GM12878 (cell line): ENCODE data around the gene WDFY1. TPM values are rescaled to one million over a fixed set of nuclear protein-coding genes. Genes with fewer than 3 reads are reported as not detected.

Source experiments
- ATAC-seq: fragments of 200-7000 bp; cut with Tn5 transposase; 3 replicates; pipeline ENCODE4 v1.9.1; 2020; ENCODE audit warnings: mild to moderate bottlenecking, moderate library complexity
- BruUV-seq: library from RNA; stranded (reverse); fragments of 400-500 nt; replicated peaks from 2 replicates; lab custom pipeline; 2021; lab: Mats Ljungman, UMichigan
- CTCF ChIA-PET: fragments of 300-600 bp; sonication (Branson Sonifier 250); formaldehyde crosslinking; extraction: SDS; loops from one replicate; lab custom pipeline; 2021; ENCODE audit warnings: inconsistent platforms; lab: Yijun Ruan, JAX
- POLR2A ChIA-PET: fragments of 350-600 bp; formaldehyde crosslinking; extraction: SDS; loops from one replicate; lab custom pipeline; 2021; ENCODE audit warnings: inconsistent platforms; lab: Charles Lee
- RAD21 ChIA-PET: fragments of 300-600 bp; sonication (Branson Sonifier 250); formaldehyde crosslinking; loops from one replicate; lab custom pipeline; 2023; ENCODE audit warnings: antibody characterized with exemption; ENCODE audit not compliant: unreplicated experiment; lab: Charles Lee
- SMC1A ChIA-PET: fragments of 300-600 bp; sonication (Branson Sonifier 250); formaldehyde crosslinking; loops from one replicate; lab custom pipeline; 2023; ENCODE audit not compliant: unreplicated experiment, uncharacterized antibody; lab: Charles Lee
- DNase-seq: peaks from one replicate; pipeline ENCODE4 v3.0.0-alpha.2; 2011; ENCODE audit warnings: low read depth, low spot score
- FAIRE-seq: peaks from 3 replicates; lab custom pipeline; 2011; peaks lifted over from hg19 to GRCh38; lab: Jason Lieb, UNC
- H2AFZ ChIP-seq: 2 replicates; pipeline ENCODE4 v1.6.0; 2011; ENCODE audit warnings: low read depth, low read length, control low read depth; ENCODE audit not compliant: control insufficient read depth
- H3K27ac ChIP-seq: 2 replicates; pipeline ENCODE4 v1.5.1; 2011; ENCODE audit warnings: control low read depth; ENCODE audit not compliant: control insufficient read depth, insufficient read depth
- H3K27me3 ChIP-seq, 2 experiments: replicated peaks in 1 of 2; 2 replicates each; pipeline versions ENCODE4 v1.6.0 to v1.6.1; 2011; ENCODE audit warnings: low read length in 1 of 2; ENCODE audit not compliant: control insufficient read depth in 2 of 2, insufficient read depth in 2 of 2
- H3K36me3 ChIP-seq, 2 experiments: 2 replicates each; pipeline ENCODE4 v1.5.1; 2011; ENCODE audit warnings: low read length in 1 of 2; ENCODE audit not compliant: control insufficient read depth in 2 of 2, insufficient read depth in 2 of 2
- H3K4me1 ChIP-seq: 2 replicates; pipeline ENCODE4 v1.6.1; 2011; ENCODE audit warnings: mild to moderate bottlenecking, low read length, moderate library complexity, mixed read lengths; ENCODE audit not compliant: control insufficient read depth, insufficient read depth
- H3K4me2 ChIP-seq: 2 replicates; pipeline ENCODE4 v1.6.0; 2011; ENCODE audit warnings: control low read depth; ENCODE audit not compliant: control insufficient read depth, insufficient read depth
- H3K4me3 ChIP-seq: fragments of 200-600 bp; sonication (generic); 2 replicates; pipeline ENCODE4 v1.5.1; 2016
- H3K79me2 ChIP-seq: 2 replicates; pipeline ENCODE4 v1.6.0; 2011; ENCODE audit warnings: low read length; ENCODE audit not compliant: control insufficient read depth, insufficient read depth
- H3K9ac ChIP-seq: 2 replicates; pipeline ENCODE4 v1.8.0; 2011; ENCODE audit warnings: low read length, control low read depth, mixed read lengths; ENCODE audit not compliant: control insufficient read depth, insufficient read depth
- H3K9me3 ChIP-seq: replicated peaks from 3 replicates; pipeline ENCODE4 v1.5.1; 2011; ENCODE audit warnings: mild to moderate bottlenecking, low read length; ENCODE audit not compliant: control insufficient read depth, insufficient read depth
- H4K20me1 ChIP-seq: 2 replicates; pipeline ENCODE4 v1.6.0; 2011; ENCODE audit not compliant: control insufficient read depth, insufficient read depth
- ESRRA ChIP-seq: IDR thresholded peaks from 2 replicates; pipeline ENCODE4 v1.6.1; 2012; ENCODE audit warnings: mild to moderate bottlenecking, low read length, improper control_type of control experiment
- HDGF ChIP-seq: fragments of 450-650 bp; IDR thresholded peaks from 2 replicates; pipeline ENCODE4 v1.6.1; 2016; ENCODE audit warnings: antibody characterized with exemption
- SPI1 ChIP-seq: IDR thresholded peaks from 2 replicates; pipeline ENCODE4 v1.6.1; 2011; ENCODE audit warnings: low read depth, mild to moderate bottlenecking, low read length, moderate library complexity, borderline replicate concordance; ENCODE audit not compliant: insufficient read depth
- TAF1 ChIP-seq: IDR thresholded peaks from 2 replicates; pipeline ENCODE4 v1.6.1; 2011; ENCODE audit warnings: mild to moderate bottlenecking, low read depth, low read length, borderline replicate concordance
- WGBS: methylation state at CpG from one replicate; pipeline ENCODE4 v1.1.6; 2016; ENCODE audit warnings: low lambda C conversion rate; ENCODE audit not compliant: insufficient replicate concordance, insufficient coverage; ENCODE audit errors: missing lambda C conversion rate; 5-methylcytosine and 5-hydroxymethylcytosine counted together
- in situ Hi-C: fragments of 300-500 bp; cut with MboI; formaldehyde crosslinking; loops from 9 replicates; pipeline ENCODE4 v1.14.3; 2018; ENCODE audit warnings: mixed read lengths
- intact Hi-C: fragments of 100-400 bp; cut with micrococcal nuclease; formaldehyde crosslinking; loops from one replicate; pipeline ENCODE4 v1.14.2; 2022; ENCODE audit not compliant: unreplicated experiment
- polyA plus RNA-seq, 11 experiments: library from polyadenylated mRNA; depleted of rRNA in 4 of 11; unstranded in 6 of 11; stranded (reverse) in 5 of 11; fragments of >200 nt; fragmentation: Nextera tagmentation in 4 of 11; fragmentation: Illumina TruSeq in 1 of 11; extraction: Ambion mirVana in 4 of 11; extraction: Trizol in 1 of 11; gene quantifications; 1 replicate in 1 of 11; 2 replicates in 10 of 11; pipeline versions ENCODE4 v1.2.1 to v1.2.3, GENCODE V29; 2011 to 2016; ENCODE audit warnings: inconsistent platforms in 2 of 11, missing spikeins in 2 of 11, low read depth in 1 of 11
- total RNA-seq, 4 experiments: library from RNA; depleted of rRNA in 3 of 4; stranded (reverse); fragments of >200 nt in 3 of 4; fragmentation: Illumina TruSeq in 1 of 4; extraction: Trizol in 1 of 4; gene quantifications; 2 replicates each; pipeline versions ENCODE4 v1.2.1 to v1.2.3, GENCODE V29; 2013 to 2021
- TF ChIP-seq, protein P1 (sequence below), 3 experiments: IDR thresholded peaks in 2 of 3; conservative IDR thresholded peaks in 1 of 3; 2 replicates each; pipeline ENCODE4 v1.5.1; 2011; ENCODE audit warnings: low read depth in 3 of 3, low read length in 3 of 3, mild to moderate bottlenecking in 3 of 3, control low read depth in 2 of 3, moderate library complexity in 2 of 3, inconsistent platforms in 1 of 3, mixed read lengths in 1 of 3; ENCODE audit not compliant: control insufficient read depth in 2 of 3, insufficient read depth in 1 of 3; ENCODE audit errors: extremely low read depth in 1 of 3
- TF ChIP-seq, protein P2 (sequence below): fragments of 450-650 bp; formaldehyde crosslinking; IDR thresholded peaks from 2 replicates; pipeline ENCODE4 v1.4.0; 2020; ENCODE audit warnings: mild to moderate bottlenecking, moderate library complexity

Gene WDFY1
- total and polyA plus RNA-seq, 10 of the 15 experiments (the other 5 are each of a cell fraction or from before 2014, with no cell fraction given): 2.9 to 28.1 (median 13.1) TPM

DNA sequence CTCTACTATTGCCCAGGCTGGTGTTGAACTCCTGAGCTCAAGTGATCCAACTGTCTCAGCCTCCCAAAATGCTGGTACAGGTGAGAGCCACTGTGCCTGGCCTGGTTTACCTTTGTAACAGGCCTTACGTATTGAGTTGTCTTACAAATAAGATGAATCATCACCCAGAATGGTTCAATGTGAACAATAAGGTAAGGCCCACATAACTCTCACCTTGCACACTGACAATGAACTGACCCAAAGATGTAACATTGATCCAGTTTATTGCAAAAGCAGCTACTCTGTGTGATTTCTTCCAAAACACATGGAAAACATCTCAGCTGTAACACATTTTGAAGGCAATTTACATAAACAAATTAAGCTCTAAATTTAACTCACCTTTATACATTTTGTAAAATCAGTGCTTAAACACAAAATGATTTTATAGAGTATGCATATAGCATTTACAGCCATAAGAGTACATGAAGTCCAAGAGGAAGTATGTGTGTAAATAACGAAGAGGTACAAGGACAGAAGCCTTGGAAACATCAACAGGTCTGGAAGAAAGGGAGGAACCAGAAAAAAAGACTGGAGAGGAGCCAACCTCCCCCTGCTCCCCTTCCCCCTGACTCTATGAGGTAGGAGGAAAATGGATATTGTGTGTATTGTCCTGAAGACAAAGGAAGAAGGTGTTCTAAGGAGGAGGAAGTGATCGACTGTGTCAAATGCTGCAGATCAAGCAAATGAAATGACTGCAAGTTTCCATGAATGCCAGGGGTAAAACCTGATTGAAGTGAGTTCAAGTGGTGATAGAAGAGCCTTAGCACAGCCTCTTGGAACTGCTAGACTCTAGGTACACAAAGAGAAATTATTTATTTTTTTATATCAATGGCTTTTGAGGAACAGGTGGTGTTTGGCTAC, 5.6 kb upstream of the WDFY1 start:
- no peak overlapping the region for H3K4me3 ChIP-seq
- SMC1A ChIA-PET: interaction anchor here (1.0 to 2.4 kb wide), 6 partner anchors 9 to 153 kb away, joined by 3 to 6 read pairs (median 4); no protein-coding TSS in a partner anchor
- TF ChIP-seq SPI1: 0 out of 2 replicates have a peak, but pooled peaks have one; percentile 7
- no peak for TF ChIP-seq ESRRA

DNA sequence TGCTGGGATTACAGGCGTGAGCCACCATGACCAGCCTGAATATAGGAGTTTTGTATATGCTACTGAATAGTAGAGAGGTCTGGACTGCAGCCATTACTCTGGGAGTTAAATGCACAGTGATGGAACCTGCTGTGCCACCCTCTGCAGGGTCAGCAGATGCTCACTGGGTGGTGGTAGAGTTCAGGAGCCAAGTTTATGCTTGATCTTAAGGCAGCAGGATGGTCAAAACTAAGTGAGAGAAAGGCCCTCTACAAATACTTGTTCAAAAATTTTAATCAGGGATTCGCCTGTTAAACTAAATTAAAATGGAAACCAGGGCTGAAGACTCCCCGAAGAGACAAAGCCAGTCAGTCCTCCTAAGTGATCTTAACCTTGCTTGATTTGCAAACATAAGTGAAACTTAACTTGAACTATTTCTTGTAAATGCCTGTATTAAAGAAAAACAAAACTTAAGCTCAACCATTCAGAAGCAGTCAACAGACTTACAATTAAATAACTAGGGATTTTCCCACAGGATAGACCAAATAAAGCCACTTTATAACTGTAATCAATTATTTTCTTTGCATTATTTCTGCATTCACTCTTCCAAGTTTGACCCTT, 4.2 kb upstream of the WDFY1 start:
- no peaks in the 10 kb centered on the region for H3K9me3 ChIP-seq
- SMC1A ChIA-PET: interaction anchor here (1.1 to 2.4 kb wide), 4 partner anchors 8 to 86 kb away, joined by 3 to 6 read pairs (median 5); no protein-coding TSS in a partner anchor
- ATAC-seq: no peak
- H3K4me2 ChIP-seq: peak overlapping the region; percentile 40
- WGBS: 45% methylated on average over 3 of the region's 3 CpGs
- FAIRE-seq: no peak
- intact Hi-C loops (no loop called here), in situ Hi-C loops (no loop called here)
- TF ChIP-seq HDGF: no peak
- TF ChIP-seq, protein P1, sequence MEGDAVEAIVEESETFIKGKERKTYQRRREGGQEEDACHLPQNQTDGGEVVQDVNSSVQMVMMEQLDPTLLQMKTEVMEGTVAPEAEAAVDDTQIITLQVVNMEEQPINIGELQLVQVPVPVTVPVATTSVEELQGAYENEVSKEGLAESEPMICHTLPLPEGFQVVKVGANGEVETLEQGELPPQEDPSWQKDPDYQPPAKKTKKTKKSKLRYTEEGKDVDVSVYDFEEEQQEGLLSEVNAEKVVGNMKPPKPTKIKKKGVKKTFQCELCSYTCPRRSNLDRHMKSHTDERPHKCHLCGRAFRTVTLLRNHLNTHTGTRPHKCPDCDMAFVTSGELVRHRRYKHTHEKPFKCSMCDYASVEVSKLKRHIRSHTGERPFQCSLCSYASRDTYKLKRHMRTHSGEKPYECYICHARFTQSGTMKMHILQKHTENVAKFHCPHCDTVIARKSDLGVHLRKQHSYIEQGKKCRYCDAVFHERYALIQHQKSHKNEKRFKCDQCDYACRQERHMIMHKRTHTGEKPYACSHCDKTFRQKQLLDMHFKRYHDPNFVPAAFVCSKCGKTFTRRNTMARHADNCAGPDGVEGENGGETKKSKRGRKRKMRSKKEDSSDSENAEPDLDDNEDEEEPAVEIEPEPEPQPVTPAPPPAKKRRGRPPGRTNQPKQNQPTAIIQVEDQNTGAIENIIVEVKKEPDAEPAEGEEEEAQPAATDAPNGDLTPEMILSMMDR (IDR thresholded peaks at IDR 0.05 in 2 of 3, conservative IDR thresholded peaks at IDR 0.05 in 1 of 3; ENCODE audit: control insufficient read depth in 2 of 3, extremely low read depth in 1 of 3, insufficient read depth in 1 of 3, low read depth in 3 of 3, low read length in 3 of 3): peak in 2 of 3 experiments; percentile 18 to 19; a peak in 2 of 6 replicates
- 0 out of 2 replicates have a peak, but pooled peaks have one; percentile 52 for TF ChIP-seq TAF1
- TF ChIP-seq, protein P2, sequence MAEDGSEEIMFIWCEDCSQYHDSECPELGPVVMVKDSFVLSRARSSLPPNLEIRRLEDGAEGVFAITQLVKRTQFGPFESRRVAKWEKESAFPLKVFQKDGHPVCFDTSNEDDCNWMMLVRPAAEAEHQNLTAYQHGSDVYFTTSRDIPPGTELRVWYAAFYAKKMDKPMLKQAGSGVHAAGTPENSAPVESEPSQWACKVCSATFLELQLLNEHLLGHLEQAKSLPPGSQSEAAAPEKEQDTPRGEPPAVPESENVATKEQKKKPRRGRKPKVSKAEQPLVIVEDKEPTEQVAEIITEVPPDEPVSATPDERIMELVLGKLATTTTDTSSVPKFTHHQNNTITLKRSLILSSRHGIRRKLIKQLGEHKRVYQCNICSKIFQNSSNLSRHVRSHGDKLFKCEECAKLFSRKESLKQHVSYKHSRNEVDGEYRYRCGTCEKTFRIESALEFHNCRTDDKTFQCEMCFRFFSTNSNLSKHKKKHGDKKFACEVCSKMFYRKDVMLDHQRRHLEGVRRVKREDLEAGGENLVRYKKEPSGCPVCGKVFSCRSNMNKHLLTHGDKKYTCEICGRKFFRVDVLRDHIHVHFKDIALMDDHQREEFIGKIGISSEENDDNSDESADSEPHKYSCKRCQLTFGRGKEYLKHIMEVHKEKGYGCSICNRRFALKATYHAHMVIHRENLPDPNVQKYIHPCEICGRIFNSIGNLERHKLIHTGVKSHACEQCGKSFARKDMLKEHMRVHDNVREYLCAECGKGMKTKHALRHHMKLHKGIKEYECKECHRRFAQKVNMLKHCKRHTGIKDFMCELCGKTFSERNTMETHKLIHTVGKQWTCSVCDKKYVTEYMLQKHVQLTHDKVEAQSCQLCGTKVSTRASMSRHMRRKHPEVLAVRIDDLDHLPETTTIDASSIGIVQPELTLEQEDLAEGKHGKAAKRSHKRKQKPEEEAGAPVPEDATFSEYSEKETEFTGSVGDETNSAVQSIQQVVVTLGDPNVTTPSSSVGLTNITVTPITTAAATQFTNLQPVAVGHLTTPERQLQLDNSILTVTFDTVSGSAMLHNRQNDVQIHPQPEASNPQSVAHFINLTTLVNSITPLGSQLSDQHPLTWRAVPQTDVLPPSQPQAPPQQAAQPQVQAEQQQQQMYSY (CRISPR knock-in tag): no peak
- POLR2A ChIA-PET: interaction anchor here (0.9 kb wide), 1 partner anchor 21 kb away, joined by 3 read pairs; no protein-coding TSS in a partner anchor
- H3K4me1 ChIP-seq: peaks cover 41% of the 10 kb centered on the region
- CTCF ChIA-PET: interaction anchor here (0.9 to 1.8 kb wide), 3 partner anchors 12 to 21 kb away, joined by 3 to 9 read pairs (median 3); no protein-coding TSS in a partner anchor
- RAD21 ChIA-PET: interaction anchor here (1.2 kb wide), 1 partner anchor 20 kb away, joined by 4 read pairs; no protein-coding TSS in a partner anchor
- no TSS peak for BruUV-seq
- peaks cover 9% of the 10 kb centered on the region for H3K79me2 ChIP-seq
- DNase-seq: no peak
- no peaks in the 10 kb centered on the region for H3K36me3 ChIP-seq
- H3K27ac ChIP-seq: peak overlapping the region; percentile 79
- H3K27me3 ChIP-seq: no peaks in the 10 kb centered on the region
- H3K9ac ChIP-seq: no peak overlapping the region
- peak overlapping the region; percentile 50 for H2AFZ ChIP-seq
- no peak overlapping the region for H3K4me3 ChIP-seq
- H4K20me1 ChIP-seq: no peaks in the 10 kb centered on the region

More for the DNA sequence above, 5.6 kb upstream of the WDFY1 start:
- DNase-seq (no peak), FAIRE-seq (no peak), ATAC-seq (no peak)
- H3K27ac ChIP-seq: peak overlapping the region; percentile 79
- H2AFZ ChIP-seq: peak overlapping the region; percentile 78
- 54% methylated on average over 3 of the region's 3 CpGs for WGBS
- ChIA-PET CTCF (interaction anchor here (1.6 to 1.8 kb wide), 2 partner anchors 11 to 19 kb away, joined by 3 to 9 read pairs; no protein-coding TSS in a partner anchor), POLR2A (interaction anchor here (0.9 kb wide), 1 partner anchor 20 kb away, joined by 3 read pairs; no protein-coding TSS in a partner anchor), RAD21 (interaction anchor here (1.2 kb wide), 1 partner anchor 19 kb away, joined by 4 read pairs; no protein-coding TSS in a partner anchor)
- H3K9me3 ChIP-seq: no peaks in the 10 kb centered on the region
- H3K79me2 ChIP-seq: no peaks in the 10 kb centered on the region
- peaks cover 41% of the 10 kb centered on the region for H3K4me1 ChIP-seq
- H3K36me3 ChIP-seq: no peaks in the 10 kb centered on the region
- H3K4me2 ChIP-seq: no peak overlapping the region
- no peaks in the 10 kb centered on the region for H3K27me3 ChIP-seq
- H4K20me1 ChIP-seq: no peaks in the 10 kb centered on the region
- BruUV-seq: no TSS peak
- in situ Hi-C loops: loop anchor here (10.0 kb wide), 1 partner anchor 634 kb away; the partner anchor contains the start of gene CUL3
- intact Hi-C loops: no loop called here
- peak overlapping the region; percentile 25; the same call in 1 of the 2 replicates for H3K9ac ChIP-seq
